DOHH2 (cell line): ENCODE measurements around the gene ALDH18A1.
"Not testable (repeated sequence)": the region's sequence is repeated elsewhere in the genome, so short reads cannot be mapped to it uniquely, and the experiment has no call there.

Experiments
- H3F3A ChIP-seq: fragments of 200-600 bp; sonication (generic), shearing (Covaris generic); 2 replicates; pipeline ENCODE4 v1.6.0; 2016; ENCODE audit warnings: antibody characterized with exemption, mild to moderate bottlenecking; ENCODE audit not compliant: control insufficient read depth, insufficient read depth
- H3K27ac ChIP-seq: fragments of 200-600 bp; sonication (generic); 2 replicates; pipeline ENCODE4 v1.5.1; 2014; ENCODE audit warnings: low read depth, mild to moderate bottlenecking, low read length, moderate library complexity
- H3K27me3 ChIP-seq: fragments of 200-600 bp; sonication (generic); 2 replicates; pipeline ENCODE4 v1.6.1; 2014; ENCODE audit warnings: mild to moderate bottlenecking, low read length, mixed read lengths; ENCODE audit not compliant: control insufficient read depth
- H3K36me3 ChIP-seq: fragments of 200-600 bp; sonication (generic); 2 replicates; pipeline ENCODE4 v1.6.1; 2014; ENCODE audit warnings: mild to moderate bottlenecking, low read length, moderate library complexity, mixed read lengths; ENCODE audit not compliant: control insufficient read depth
- H3K4me1 ChIP-seq: fragments of 200-600 bp; sonication (generic); 2 replicates; pipeline ENCODE4 v1.6.1; 2014; ENCODE audit warnings: mild to moderate bottlenecking, low read length, mixed read lengths; ENCODE audit not compliant: control insufficient read depth
- H3K4me2 ChIP-seq: fragments of 200-600 bp; sonication (generic); 2 replicates; pipeline ENCODE4 v1.6.0; 2014; ENCODE audit warnings: mild to moderate bottlenecking, low read length, moderate library complexity
- H3K4me3 ChIP-seq: fragments of 200-600 bp; sonication (generic); 2 replicates; pipeline ENCODE4 v1.5.1; 2014; ENCODE audit warnings: mild to moderate bottlenecking, low read length, mixed read lengths
- H3K79me2 ChIP-seq: fragments of 200-600 bp; sonication (generic); 2 replicates; pipeline ENCODE4 v1.6.1; 2014; ENCODE audit warnings: mild to moderate bottlenecking, low read length, mixed read lengths; ENCODE audit not compliant: control insufficient read depth
- H3K9me2 ChIP-seq: fragments of 200-600 bp; sonication (generic); replicated peaks from 2 replicates; pipeline ENCODE4 v1.6.1; 2014; ENCODE audit warnings: mild to moderate bottlenecking, low read length, mixed read lengths; ENCODE audit not compliant: control insufficient read depth
- H3K9me3 ChIP-seq: fragments of 200-600 bp; sonication (generic); 2 replicates; pipeline ENCODE4 v1.6.1; 2014; ENCODE audit warnings: antibody characterized with exemption, low read length, mixed read lengths; ENCODE audit not compliant: control insufficient read depth, insufficient read depth
- H4K20me1 ChIP-seq: fragments of 200-600 bp; sonication (generic); 2 replicates; pipeline ENCODE4 v1.6.0; 2014; ENCODE audit warnings: low read depth, mild to moderate bottlenecking, antibody characterized with exemption, low read length, moderate library complexity; ENCODE audit not compliant: control insufficient read depth, insufficient read depth
- CTCF ChIP-seq: fragments of 200-600 bp; sonication (generic); IDR thresholded peaks from one replicate; pipeline ENCODE4 v1.5.1; 2014; ENCODE audit warnings: antibody characterized with exemption, mild to moderate bottlenecking, low read depth, low read length; ENCODE audit not compliant: poor library complexity, severe bottlenecking
- EZH2phosphoT487 ChIP-seq: fragments of 200-600 bp; sonication (generic); IDR thresholded peaks from 2 replicates; pipeline ENCODE4 v1.6.1; 2017; ENCODE audit warnings: borderline replicate concordance, mild to moderate bottlenecking, antibody characterized with exemption, low read length, moderate library complexity, mixed read lengths

The ALDH18A1 gene

DNA sequence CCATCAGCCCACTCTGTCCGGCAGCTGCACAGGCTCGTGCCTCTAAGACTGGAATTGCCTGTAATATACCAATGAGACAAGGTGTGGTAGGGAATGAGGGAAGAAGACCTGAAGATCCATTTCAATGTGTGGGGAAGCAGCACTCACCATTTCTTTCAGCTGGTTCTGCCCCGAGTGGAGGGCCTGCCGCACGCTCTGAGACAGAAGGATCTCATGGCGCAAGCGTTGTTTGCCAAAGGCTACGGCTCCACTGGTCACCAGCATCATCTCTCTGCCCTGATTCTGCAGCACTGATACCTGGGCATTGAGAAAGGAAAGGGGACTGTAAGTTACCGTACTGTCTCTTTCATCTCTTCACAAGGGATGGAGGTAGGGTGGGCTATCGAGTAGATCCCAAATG is 19.4 kb downstream of the ALDH18A1 start:
- no peak overlapping the region for H3K4me2 ChIP-seq
- H3K79me2 ChIP-seq: no peaks in the 10 kb centered on the region
- no peaks in the 10 kb centered on the region for H3F3A ChIP-seq
- H3K27ac ChIP-seq: no peak overlapping the region
- H3K27me3 ChIP-seq: no peaks in the 10 kb centered on the region
- H3K4me1 ChIP-seq: no peaks in the 10 kb centered on the region
- H3K9me2 ChIP-seq: no peaks in the 10 kb centered on the region
- H4K20me1 ChIP-seq: no peaks in the 10 kb centered on the region
- H3K9me3 ChIP-seq: no peaks in the 10 kb centered on the region
- H3K4me3 ChIP-seq: no peak overlapping the region
- H3K36me3 ChIP-seq: peaks cover 81% of the 10 kb centered on the region
- TF ChIP-seq CTCF: no peak

GRCh38 chr10:95635319-95635733 is 21.2 kb downstream of the ALDH18A1 start:
- Histone ChIP-seq H3F3A (no peaks in the 10 kb centered on the region), H3K36me3 (peaks cover 82% of the 10 kb centered on the region), H3K27me3 (no peaks in the 10 kb centered on the region), H3K27ac (no peak overlapping the region), H3K4me3 (no peak overlapping the region), H3K9me2 (no peaks in the 10 kb centered on the region), H4K20me1 (no peaks in the 10 kb centered on the region), H3K4me2 (no peak overlapping the region), H3K9me3 (no peaks in the 10 kb centered on the region), H3K4me1 (no peaks in the 10 kb centered on the region), H3K79me2 (no peaks in the 10 kb centered on the region)
- TF ChIP-seq EZH2phosphoT487 (no peak), CTCF (no peak)

DNA sequence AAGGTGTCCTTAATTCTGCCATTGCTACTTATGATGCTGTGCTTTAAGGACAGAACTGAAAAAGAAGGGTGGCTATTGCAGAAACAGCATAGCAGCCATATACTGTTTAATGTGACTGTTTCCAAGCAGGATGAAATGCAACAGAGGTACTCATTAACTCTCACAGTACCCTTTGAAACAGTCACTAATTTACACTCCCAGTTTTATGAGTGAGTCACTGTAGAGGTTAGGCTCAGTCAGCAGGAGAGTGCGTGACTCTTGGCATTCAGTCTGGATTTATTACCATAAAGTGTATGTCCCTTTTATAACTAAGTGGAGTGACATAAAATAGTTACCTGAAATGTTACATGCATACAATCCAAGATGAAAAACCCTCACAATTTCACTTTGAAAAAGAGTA is 27.7 kb downstream of the ALDH18A1 start:
- Histone ChIP-seq H3K4me1 (no peaks in the 10 kb centered on the region), H3K36me3 (peaks cover 93% of the 10 kb centered on the region)
- TF ChIP-seq CTCF: no peak
- TF ChIP-seq EZH2phosphoT487: no peak

DNA sequence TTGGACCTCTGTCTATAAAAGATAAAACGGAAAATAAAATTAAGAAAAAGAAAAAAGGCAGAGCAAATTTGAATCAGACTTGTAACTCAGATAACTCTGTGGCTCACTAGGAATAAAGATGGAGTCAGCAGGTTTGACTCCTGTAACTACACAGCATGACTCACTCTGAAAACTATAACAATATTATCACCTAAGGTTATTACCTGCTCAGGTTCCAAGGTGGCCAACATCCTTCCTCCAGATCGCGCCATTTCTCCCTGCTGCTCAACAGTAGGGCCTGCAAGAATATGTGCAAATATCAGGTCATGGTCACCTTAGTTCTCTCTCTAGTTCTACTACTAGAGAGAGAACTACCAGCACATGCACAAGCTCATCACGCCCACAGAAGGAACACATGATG is 30.0 kb downstream of the ALDH18A1 start:
- H3K36me3 ChIP-seq: peaks cover 83% of the 10 kb centered on the region
- H3K4me2 ChIP-seq: no peak overlapping the region
- TF ChIP-seq CTCF (no peak), EZH2phosphoT487 (no peak)
- H3K27ac ChIP-seq: no peak overlapping the region
- no peaks in the 10 kb centered on the region for H3K4me1 ChIP-seq
- H3K27me3 ChIP-seq: no peaks in the 10 kb centered on the region
- H3K79me2 ChIP-seq: no peaks in the 10 kb centered on the region
- no peaks in the 10 kb centered on the region for H3K9me3 ChIP-seq
- no peak overlapping the region for H3K4me3 ChIP-seq
- H3F3A ChIP-seq: no peaks in the 10 kb centered on the region
- H4K20me1 ChIP-seq: no peaks in the 10 kb centered on the region
- H3K9me2 ChIP-seq: no peaks in the 10 kb centered on the region

More for the DNA sequence above, 27.7 kb downstream of the ALDH18A1 start:
- no peaks in the 10 kb centered on the region for H3K9me3 ChIP-seq
- H3K27ac ChIP-seq: no peak overlapping the region
- H4K20me1 ChIP-seq: no peaks in the 10 kb centered on the region
- H3K4me3 ChIP-seq: no peak overlapping the region
- no peaks in the 10 kb centered on the region for H3F3A ChIP-seq
- H3K4me2 ChIP-seq: no peak overlapping the region
- H3K27me3 ChIP-seq: no peaks in the 10 kb centered on the region
- no peaks in the 10 kb centered on the region for H3K9me2 ChIP-seq
- no peaks in the 10 kb centered on the region for H3K79me2 ChIP-seq

DNA sequence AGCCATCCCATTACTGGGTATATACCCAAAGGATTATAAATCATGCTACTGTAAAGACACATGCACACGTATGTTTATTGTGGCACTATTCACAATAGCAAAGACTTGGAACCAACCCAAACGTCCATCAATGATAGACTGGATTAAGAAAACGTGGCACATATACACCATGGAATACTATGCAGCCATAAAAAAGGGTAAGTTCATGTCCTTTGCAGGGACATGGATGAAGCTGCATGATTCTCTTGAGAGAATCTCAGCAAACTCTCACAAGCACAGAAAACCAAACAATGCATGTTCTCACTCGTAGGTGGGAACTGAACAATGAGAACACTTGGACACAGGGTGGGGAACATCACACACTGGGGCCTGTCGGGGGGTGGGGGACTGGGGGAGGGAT is 36.1 kb downstream of the ALDH18A1 start:
- not testable (repeated sequence) for H3K4me1 ChIP-seq, H4K20me1 ChIP-seq, H3K79me2 ChIP-seq, H3K4me2 ChIP-seq, H3K4me3 ChIP-seq, H3K9me3 ChIP-seq, H3K27ac ChIP-seq, H3K27me3 ChIP-seq, H3F3A ChIP-seq, H3K9me2 ChIP-seq
- peaks cover 65% of the 10 kb centered on the region for H3K36me3 ChIP-seq
